OCI-LY1 (cell line): ENCODE data around the gene FNBP1.

Source experiments
- H2AFZ ChIP-seq: fragments of 200-600 bp; sonication (generic), shearing (Covaris generic); 2 replicates; pipeline ENCODE4 v1.6.0; 2014; ENCODE audit warnings: antibody characterized with exemption, mild to moderate bottlenecking, low read length
- H3F3A ChIP-seq: fragments of 200-600 bp; sonication (generic), shearing (Covaris generic); 2 replicates; pipeline ENCODE4 v1.6.0; 2014; ENCODE audit warnings: mild to moderate bottlenecking, antibody characterized with exemption, low read length, moderate library complexity; ENCODE audit not compliant: insufficient read depth
- H3K27ac ChIP-seq: fragments of 200-600 bp; sonication (generic); 2 replicates; pipeline ENCODE4 v1.5.1; 2014; ENCODE audit warnings: low read length, mixed run types, mild to moderate bottlenecking, low read depth; ENCODE audit not compliant: poor library complexity, severe bottlenecking
- H3K27me3 ChIP-seq: fragments of 200-600 bp; sonication (generic); 2 replicates; pipeline ENCODE4 v1.6.0; 2014; ENCODE audit warnings: antibody characterized with exemption, mild to moderate bottlenecking, low read length, moderate library complexity; ENCODE audit not compliant: insufficient read depth
- H3K36me3 ChIP-seq: fragments of 200-600 bp; sonication (generic); 2 replicates; pipeline ENCODE4 v1.6.1; 2014; ENCODE audit warnings: mild to moderate bottlenecking, antibody characterized with exemption, low read length, moderate library complexity, mixed read lengths; ENCODE audit not compliant: insufficient read depth
- H3K4me1 ChIP-seq: fragments of 200-600 bp; sonication (generic); 2 replicates; pipeline ENCODE4 v1.5.1; 2014; ENCODE audit warnings: mild to moderate bottlenecking, low read length, moderate library complexity; ENCODE audit not compliant: insufficient read depth, severe bottlenecking
- H3K4me2 ChIP-seq: fragments of 200-600 bp; sonication (generic), shearing (Covaris generic); 2 replicates; pipeline ENCODE4 v1.6.1; 2014; ENCODE audit warnings: low read length
- H3K4me3 ChIP-seq: fragments of 200-600 bp; sonication (generic); 2 replicates; pipeline ENCODE4 v1.5.1; 2014; ENCODE audit warnings: low read length, low read depth, mild to moderate bottlenecking, mixed read lengths; ENCODE audit not compliant: poor library complexity, severe bottlenecking
- H3K79me2 ChIP-seq: fragments of 200-600 bp; shearing (Covaris generic); 2 replicates; pipeline ENCODE4 v1.6.1; 2016; ENCODE audit warnings: mixed run types, low read length, mixed read lengths; ENCODE audit not compliant: insufficient read depth
- H3K9ac ChIP-seq: fragments of 200-600 bp; sonication (generic), shearing (Covaris generic); 2 replicates; pipeline ENCODE4 v1.6.1; 2014; ENCODE audit warnings: mild to moderate bottlenecking, low read length, mixed read lengths
- H3K9me2 ChIP-seq: fragments of 200-600 bp; sonication (generic), shearing (Covaris generic); 2 replicates; pipeline ENCODE4 v1.6.1; 2014; ENCODE audit warnings: low read depth, mild to moderate bottlenecking, low read length, mixed read lengths
- H3K9me3 ChIP-seq: fragments of 200-600 bp; shearing (Covaris generic); 2 replicates; pipeline ENCODE4 v1.6.1; 2014; ENCODE audit warnings: low read length, mixed read lengths
- H4K20me1 ChIP-seq: fragments of 200-600 bp; sonication (generic), shearing (Covaris generic); 2 replicates; pipeline ENCODE4 v1.6.0; 2016; ENCODE audit warnings: mild to moderate bottlenecking, low read length; ENCODE audit not compliant: insufficient read depth
- CTCF ChIP-seq: fragments of 200-600 bp; sonication (generic), shearing (Covaris generic); IDR thresholded peaks from 2 replicates; pipeline ENCODE4 v1.5.1; 2017; ENCODE audit warnings: mild to moderate bottlenecking, antibody characterized with exemption, low read length, moderate library complexity, mixed read lengths
- EZH2 ChIP-seq: fragments of 200-600 bp; sonication (generic), shearing (Covaris generic); IDR thresholded peaks from 2 replicates; pipeline ENCODE4 v1.8.0; 2017; ENCODE audit warnings: borderline replicate concordance, mixed run types, mild to moderate bottlenecking, antibody characterized with exemption, low read length, moderate library complexity, mixed read lengths

The FNBP1 gene

GRCh38 chr9:130045725-130046450, 2.9 kb upstream of the FNBP1 start:
- H3K4me3 ChIP-seq = no peak overlapping the region

GRCh38 chr9:130043654-130044623, 950 bp upstream of the FNBP1 start:
- peaks cover 3% of the 10 kb centered on the region; the same call in 1 of the 2 replicates for H3K27me3 ChIP-seq
- H3K27ac ChIP-seq = peak overlapping the region; percentile 14
- H3K4me1 ChIP-seq = peaks cover 47% of the 10 kb centered on the region
- H2AFZ ChIP-seq = no peak overlapping the region
- H3K9me2 ChIP-seq = no peaks in the 10 kb centered on the region
- no peaks in the 10 kb centered on the region for H3K9me3 ChIP-seq
- no peaks in the 10 kb centered on the region for H4K20me1 ChIP-seq
- H3F3A ChIP-seq = no peaks in the 10 kb centered on the region
- H3K4me2 ChIP-seq = peak overlapping the region; percentile 80
- TF ChIP-seq CTCF = no peak
- no peak for TF ChIP-seq EZH2
- no peaks in the 10 kb centered on the region for H3K36me3 ChIP-seq
- H3K79me2 ChIP-seq = no peaks in the 10 kb centered on the region
- H3K9ac ChIP-seq = peak overlapping the region; percentile 49; the same call in 1 of the 2 replicates
- H3K4me3 ChIP-seq = peak overlapping the region; percentile 88

More at GRCh38 chr9:130045725-130046450, 2.9 kb upstream of the FNBP1 start:
- Histone ChIP-seq H4K20me1 (no peaks in the 10 kb centered on the region), H3K36me3 (no peaks in the 10 kb centered on the region), H3K9me2 (no peaks in the 10 kb centered on the region), H3K4me2 (peak overlapping the region; percentile 15; the same call in 1 of the 2 replicates), H3K27me3 (peaks cover 3% of the 10 kb centered on the region; the same call in 1 of the 2 replicates), H3K79me2 (no peaks in the 10 kb centered on the region), H3K9ac (no peak overlapping the region), H3K4me1 (peaks cover 34% of the 10 kb centered on the region), H2AFZ (no peak overlapping the region), H3K9me3 (no peaks in the 10 kb centered on the region), H3K27ac (peak overlapping the region; percentile 32), H3F3A (no peaks in the 10 kb centered on the region)
- TF ChIP-seq EZH2 (no peak), CTCF (no peak)

GRCh38 chr9:130042406-130042884, 544 bp downstream of the FNBP1 start:
- no peaks in the 10 kb centered on the region for H3K79me2 ChIP-seq
- no peaks in the 10 kb centered on the region for H3K9me2 ChIP-seq
- peak overlapping the region; percentile 88 for H3K4me3 ChIP-seq
- no peak overlapping the region for H2AFZ ChIP-seq
- TF ChIP-seq EZH2 = no peak
- TF ChIP-seq CTCF = no peak
- no peaks in the 10 kb centered on the region for H3K9me3 ChIP-seq
- peak overlapping the region; percentile 80 for H3K4me2 ChIP-seq
- H3K9ac ChIP-seq = peak overlapping the region; percentile 71
- peaks cover 54% of the 10 kb centered on the region for H3K4me1 ChIP-seq
- H3F3A ChIP-seq = no peaks in the 10 kb centered on the region
- no peaks in the 10 kb centered on the region for H3K36me3 ChIP-seq
- no peak overlapping the region for H3K27ac ChIP-seq
- H3K27me3 ChIP-seq = peaks cover 3% of the 10 kb centered on the region; the same call in 1 of the 2 replicates
- H4K20me1 ChIP-seq = no peaks in the 10 kb centered on the region
